BE2C (cell line): Measurements from ENCODE around the gene FARP1.

Source experiments
- DNase-seq: peaks from one replicate; pipeline ENCODE4 v3.0.0-alpha.2; 2020
- H3K27me3 ChIP-seq: fragments of 250-450 bp; sonication (Bioruptor Pico); 2 replicates; pipeline ENCODE4 v1.5.1; 2020; ENCODE audit warnings: mild to moderate bottlenecking
- H3K36me3 ChIP-seq: fragments of 250-450 bp; sonication (Bioruptor Pico); 2 replicates; pipeline ENCODE4 v1.5.1; 2020; ENCODE audit warnings: mild to moderate bottlenecking
- H3K4me1 ChIP-seq: fragments of 250-450 bp; sonication (Bioruptor Pico); 2 replicates; pipeline ENCODE4 v1.5.1; 2020
- H3K4me3 ChIP-seq: 2 replicates; pipeline ENCODE4 v1.5.1; 2011; ENCODE audit warnings: low read depth, low read length
- H3K9me3 ChIP-seq: fragments of 250-450 bp; sonication (Bioruptor Pico); 2 replicates; pipeline ENCODE4 v1.5.1; 2020
- TF ChIP-seq, protein P1 (sequence below): IDR thresholded peaks from 2 replicates; pipeline ENCODE4 v1.5.1; 2012; ENCODE audit warnings: mild to moderate bottlenecking, low read depth, low read length

FARP1 gene

DNA sequence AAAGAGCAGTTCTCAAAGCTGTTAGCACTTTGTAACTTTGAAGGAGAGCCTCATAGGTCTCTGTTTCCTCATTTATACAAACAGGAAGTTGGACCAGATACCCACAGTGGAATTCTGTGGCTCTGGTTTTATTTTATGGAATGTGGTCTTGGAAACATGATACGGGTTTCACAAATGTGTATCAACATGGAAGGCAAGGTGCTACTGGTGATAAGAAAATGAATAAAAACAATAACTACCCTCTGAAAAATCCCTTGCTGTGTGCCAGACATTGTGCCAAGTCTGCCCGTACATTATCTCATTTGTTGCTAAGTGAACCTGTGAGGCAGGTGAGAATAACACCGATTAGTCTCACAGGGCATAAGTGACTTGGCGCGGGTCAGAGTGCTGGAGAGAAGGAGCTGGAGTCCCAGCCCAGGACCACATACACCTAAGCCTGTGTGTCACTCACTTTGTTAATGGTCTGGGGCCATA, 79.2 kb downstream of the FARP1 start:
- TF ChIP-seq, protein P1, sequence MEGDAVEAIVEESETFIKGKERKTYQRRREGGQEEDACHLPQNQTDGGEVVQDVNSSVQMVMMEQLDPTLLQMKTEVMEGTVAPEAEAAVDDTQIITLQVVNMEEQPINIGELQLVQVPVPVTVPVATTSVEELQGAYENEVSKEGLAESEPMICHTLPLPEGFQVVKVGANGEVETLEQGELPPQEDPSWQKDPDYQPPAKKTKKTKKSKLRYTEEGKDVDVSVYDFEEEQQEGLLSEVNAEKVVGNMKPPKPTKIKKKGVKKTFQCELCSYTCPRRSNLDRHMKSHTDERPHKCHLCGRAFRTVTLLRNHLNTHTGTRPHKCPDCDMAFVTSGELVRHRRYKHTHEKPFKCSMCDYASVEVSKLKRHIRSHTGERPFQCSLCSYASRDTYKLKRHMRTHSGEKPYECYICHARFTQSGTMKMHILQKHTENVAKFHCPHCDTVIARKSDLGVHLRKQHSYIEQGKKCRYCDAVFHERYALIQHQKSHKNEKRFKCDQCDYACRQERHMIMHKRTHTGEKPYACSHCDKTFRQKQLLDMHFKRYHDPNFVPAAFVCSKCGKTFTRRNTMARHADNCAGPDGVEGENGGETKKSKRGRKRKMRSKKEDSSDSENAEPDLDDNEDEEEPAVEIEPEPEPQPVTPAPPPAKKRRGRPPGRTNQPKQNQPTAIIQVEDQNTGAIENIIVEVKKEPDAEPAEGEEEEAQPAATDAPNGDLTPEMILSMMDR = no peak
- peaks cover 3% of the 10 kb centered on the region for H3K36me3 ChIP-seq
- no peak overlapping the region for H3K4me3 ChIP-seq
- no peak for DNase-seq
- no peaks in the 10 kb centered on the region for H3K9me3 ChIP-seq
- no peaks in the 10 kb centered on the region for H3K27me3 ChIP-seq
- peaks cover 34% of the 10 kb centered on the region for H3K4me1 ChIP-seq

DNA sequence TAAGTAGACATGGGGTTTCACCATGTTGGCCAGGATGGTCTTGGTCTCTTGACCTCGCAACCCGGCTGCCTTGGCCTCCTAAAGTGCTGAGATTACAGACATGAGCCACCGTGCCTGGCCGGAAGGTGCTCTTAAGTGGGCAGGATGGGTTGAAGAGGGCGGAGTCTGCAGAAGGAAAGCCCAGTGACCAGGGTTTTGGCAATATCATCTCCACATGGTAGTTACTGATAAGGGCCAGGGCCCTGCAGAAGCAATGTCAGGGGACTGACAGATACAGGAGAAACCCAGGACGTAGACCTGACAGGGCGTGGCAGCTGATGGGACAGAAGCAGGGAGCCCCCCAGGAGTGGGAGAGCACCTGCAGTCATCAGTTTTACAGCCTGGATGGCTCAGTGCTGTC, 79.9 kb downstream of the FARP1 start:
- Histone ChIP-seq H3K36me3 (peaks cover 3% of the 10 kb centered on the region), H3K4me1 (peaks cover 29% of the 10 kb centered on the region), H3K9me3 (no peaks in the 10 kb centered on the region), H3K27me3 (no peaks in the 10 kb centered on the region), H3K4me3 (no peak overlapping the region)
- TF ChIP-seq, protein P1 = no peak
- no peak for DNase-seq

- Histone ChIP-seq H3K4me1 (peaks cover 26% of the 10 kb centered on the region), H3K4me3 (no peak overlapping the region), H3K27me3 (no peaks in the 10 kb centered on the region), H3K36me3 (peaks cover 3% of the 10 kb centered on the region), H3K9me3 (no peaks in the 10 kb centered on the region)
- TF ChIP-seq, protein P1 = no peak
- DNase-seq = no peak
These were observed 80.8 kb downstream of the FARP1 start for GRCh38 chr13:98223741-98224140.

- H3K4me3 ChIP-seq = no peak overlapping the region
- DNase-seq = no peak
- H3K36me3 ChIP-seq = peaks cover 3% of the 10 kb centered on the region
- H3K4me1 ChIP-seq = peaks cover 26% of the 10 kb centered on the region
- no peaks in the 10 kb centered on the region for H3K9me3 ChIP-seq
- TF ChIP-seq, protein P1 = no peak
- H3K27me3 ChIP-seq = no peaks in the 10 kb centered on the region
These were observed 81.7 kb downstream of the FARP1 start for GRCh38 chr13:98224557-98224956.

DNA sequence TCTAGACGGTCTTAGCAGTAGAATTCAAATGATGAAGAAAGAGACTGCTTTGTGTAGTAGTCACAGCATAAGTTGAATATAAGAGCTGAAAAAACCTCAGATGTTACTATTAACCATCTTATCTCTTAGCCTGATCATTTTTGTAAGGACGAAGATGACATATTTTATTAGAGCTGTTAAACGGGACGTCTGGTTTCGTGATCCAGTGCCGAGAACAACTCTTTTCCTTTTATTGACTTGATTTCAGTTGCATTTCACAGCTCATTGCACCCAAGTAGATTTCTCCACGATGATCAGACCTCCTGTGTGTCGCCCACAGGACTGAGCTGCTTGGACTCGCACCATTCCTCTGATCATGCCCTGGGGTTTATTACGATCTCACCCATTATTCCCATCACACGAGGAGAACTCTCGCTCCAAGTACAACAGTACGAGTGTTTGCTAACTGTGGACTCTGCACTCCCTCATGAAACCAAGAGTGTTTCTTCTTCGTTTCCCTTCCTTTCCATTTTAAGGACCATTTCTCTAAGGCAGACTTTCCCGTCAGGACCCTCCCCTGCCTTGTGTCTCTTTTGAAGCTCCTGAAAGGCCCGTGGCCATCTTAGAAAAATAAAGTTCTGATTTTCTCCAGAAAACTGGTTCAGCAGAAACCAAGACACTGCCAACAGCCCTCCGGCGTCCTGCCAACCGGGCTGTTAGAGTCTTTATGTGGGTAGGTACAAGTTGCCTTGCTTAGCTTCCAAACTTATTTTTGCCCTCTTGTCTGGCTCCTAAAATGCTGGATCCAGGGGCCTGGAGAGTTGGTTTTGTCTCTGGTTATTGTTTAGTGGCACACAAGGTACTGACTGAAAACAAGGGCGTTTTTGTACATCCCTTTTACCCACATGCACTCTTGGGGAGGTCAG, 82.4 kb downstream of the FARP1 start:
- peaks cover 3% of the 10 kb centered on the region for H3K36me3 ChIP-seq
- H3K4me1 ChIP-seq = peaks cover 23% of the 10 kb centered on the region
- H3K9me3 ChIP-seq = no peaks in the 10 kb centered on the region
- DNase-seq = no peak
- H3K4me3 ChIP-seq = no peak overlapping the region
- TF ChIP-seq, protein P1 = no peak
- no peaks in the 10 kb centered on the region for H3K27me3 ChIP-seq

DNA sequence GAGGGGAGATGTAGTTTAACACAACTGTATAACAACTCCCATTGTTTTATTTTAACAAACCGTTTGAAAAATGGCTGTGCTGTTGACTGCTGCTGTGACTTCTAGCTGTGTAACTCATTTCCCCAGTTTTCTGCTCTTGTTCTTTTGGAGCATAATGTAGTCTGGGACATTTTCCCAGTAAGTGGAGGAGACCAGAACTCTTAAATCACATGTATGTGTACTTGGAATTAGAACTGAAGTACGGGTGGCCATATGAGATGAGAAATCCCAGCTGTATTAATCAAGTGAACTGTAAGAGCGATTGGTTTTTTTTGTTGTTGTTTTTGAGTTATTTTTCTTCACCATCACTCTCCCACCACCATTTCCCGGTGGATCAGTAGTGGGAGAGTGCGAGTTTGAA, 83.6 kb downstream of the FARP1 start:
- no peak overlapping the region for H3K4me3 ChIP-seq
- H3K36me3 ChIP-seq = peaks cover 3% of the 10 kb centered on the region
- H3K27me3 ChIP-seq = no peaks in the 10 kb centered on the region
- H3K9me3 ChIP-seq = no peaks in the 10 kb centered on the region
- peaks cover 14% of the 10 kb centered on the region for H3K4me1 ChIP-seq
- DNase-seq = no peak
- TF ChIP-seq, protein P1 = no peak
